Measurements from ENCODE around the gene TRPM3. TPM values are rescaled to one million over a fixed set of nuclear protein-coding genes. Genes with fewer than 3 reads are reported as not detected.

The TRPM3 gene
- total and polyA plus RNA-seq, 9 of the 15 experiments (the other 6 are each of a cell fraction or from before 2014, with no cell fraction given), result 0.04 TPM; not detected in 8

DNA sequence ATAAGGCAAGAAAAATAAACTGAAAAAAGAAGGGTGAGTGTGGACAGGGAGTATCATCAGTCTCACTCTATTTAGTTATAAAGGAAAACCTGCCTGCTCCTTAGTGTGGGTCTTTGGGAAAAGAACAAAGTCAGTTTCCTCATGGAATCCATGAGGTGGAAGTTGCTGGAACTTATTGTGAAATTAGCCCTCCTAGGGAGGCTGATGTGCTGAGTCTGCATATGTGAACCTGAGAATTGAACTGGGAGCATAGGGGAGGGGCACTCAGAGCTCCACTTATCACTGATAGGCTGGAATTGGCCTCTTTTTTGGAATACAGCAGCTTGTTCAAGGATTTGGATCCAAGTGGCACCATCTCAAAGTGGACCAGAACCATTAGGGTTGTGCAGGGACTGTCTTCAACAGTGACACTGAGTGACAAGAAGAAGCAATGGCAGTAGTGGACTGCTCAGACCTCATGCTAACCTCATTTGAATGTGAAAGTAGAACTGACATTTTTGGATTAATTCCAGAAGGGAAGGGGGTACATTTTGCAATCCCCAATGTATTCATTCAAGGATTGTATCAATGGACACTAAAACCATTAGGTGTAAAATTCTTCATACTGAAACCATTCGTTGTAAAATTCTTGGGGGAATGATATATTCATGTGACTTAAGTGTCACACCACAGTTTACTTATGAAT, 603.4 kb downstream of the TRPM3 start (continued):
- TF ChIP-seq, protein P1, sequence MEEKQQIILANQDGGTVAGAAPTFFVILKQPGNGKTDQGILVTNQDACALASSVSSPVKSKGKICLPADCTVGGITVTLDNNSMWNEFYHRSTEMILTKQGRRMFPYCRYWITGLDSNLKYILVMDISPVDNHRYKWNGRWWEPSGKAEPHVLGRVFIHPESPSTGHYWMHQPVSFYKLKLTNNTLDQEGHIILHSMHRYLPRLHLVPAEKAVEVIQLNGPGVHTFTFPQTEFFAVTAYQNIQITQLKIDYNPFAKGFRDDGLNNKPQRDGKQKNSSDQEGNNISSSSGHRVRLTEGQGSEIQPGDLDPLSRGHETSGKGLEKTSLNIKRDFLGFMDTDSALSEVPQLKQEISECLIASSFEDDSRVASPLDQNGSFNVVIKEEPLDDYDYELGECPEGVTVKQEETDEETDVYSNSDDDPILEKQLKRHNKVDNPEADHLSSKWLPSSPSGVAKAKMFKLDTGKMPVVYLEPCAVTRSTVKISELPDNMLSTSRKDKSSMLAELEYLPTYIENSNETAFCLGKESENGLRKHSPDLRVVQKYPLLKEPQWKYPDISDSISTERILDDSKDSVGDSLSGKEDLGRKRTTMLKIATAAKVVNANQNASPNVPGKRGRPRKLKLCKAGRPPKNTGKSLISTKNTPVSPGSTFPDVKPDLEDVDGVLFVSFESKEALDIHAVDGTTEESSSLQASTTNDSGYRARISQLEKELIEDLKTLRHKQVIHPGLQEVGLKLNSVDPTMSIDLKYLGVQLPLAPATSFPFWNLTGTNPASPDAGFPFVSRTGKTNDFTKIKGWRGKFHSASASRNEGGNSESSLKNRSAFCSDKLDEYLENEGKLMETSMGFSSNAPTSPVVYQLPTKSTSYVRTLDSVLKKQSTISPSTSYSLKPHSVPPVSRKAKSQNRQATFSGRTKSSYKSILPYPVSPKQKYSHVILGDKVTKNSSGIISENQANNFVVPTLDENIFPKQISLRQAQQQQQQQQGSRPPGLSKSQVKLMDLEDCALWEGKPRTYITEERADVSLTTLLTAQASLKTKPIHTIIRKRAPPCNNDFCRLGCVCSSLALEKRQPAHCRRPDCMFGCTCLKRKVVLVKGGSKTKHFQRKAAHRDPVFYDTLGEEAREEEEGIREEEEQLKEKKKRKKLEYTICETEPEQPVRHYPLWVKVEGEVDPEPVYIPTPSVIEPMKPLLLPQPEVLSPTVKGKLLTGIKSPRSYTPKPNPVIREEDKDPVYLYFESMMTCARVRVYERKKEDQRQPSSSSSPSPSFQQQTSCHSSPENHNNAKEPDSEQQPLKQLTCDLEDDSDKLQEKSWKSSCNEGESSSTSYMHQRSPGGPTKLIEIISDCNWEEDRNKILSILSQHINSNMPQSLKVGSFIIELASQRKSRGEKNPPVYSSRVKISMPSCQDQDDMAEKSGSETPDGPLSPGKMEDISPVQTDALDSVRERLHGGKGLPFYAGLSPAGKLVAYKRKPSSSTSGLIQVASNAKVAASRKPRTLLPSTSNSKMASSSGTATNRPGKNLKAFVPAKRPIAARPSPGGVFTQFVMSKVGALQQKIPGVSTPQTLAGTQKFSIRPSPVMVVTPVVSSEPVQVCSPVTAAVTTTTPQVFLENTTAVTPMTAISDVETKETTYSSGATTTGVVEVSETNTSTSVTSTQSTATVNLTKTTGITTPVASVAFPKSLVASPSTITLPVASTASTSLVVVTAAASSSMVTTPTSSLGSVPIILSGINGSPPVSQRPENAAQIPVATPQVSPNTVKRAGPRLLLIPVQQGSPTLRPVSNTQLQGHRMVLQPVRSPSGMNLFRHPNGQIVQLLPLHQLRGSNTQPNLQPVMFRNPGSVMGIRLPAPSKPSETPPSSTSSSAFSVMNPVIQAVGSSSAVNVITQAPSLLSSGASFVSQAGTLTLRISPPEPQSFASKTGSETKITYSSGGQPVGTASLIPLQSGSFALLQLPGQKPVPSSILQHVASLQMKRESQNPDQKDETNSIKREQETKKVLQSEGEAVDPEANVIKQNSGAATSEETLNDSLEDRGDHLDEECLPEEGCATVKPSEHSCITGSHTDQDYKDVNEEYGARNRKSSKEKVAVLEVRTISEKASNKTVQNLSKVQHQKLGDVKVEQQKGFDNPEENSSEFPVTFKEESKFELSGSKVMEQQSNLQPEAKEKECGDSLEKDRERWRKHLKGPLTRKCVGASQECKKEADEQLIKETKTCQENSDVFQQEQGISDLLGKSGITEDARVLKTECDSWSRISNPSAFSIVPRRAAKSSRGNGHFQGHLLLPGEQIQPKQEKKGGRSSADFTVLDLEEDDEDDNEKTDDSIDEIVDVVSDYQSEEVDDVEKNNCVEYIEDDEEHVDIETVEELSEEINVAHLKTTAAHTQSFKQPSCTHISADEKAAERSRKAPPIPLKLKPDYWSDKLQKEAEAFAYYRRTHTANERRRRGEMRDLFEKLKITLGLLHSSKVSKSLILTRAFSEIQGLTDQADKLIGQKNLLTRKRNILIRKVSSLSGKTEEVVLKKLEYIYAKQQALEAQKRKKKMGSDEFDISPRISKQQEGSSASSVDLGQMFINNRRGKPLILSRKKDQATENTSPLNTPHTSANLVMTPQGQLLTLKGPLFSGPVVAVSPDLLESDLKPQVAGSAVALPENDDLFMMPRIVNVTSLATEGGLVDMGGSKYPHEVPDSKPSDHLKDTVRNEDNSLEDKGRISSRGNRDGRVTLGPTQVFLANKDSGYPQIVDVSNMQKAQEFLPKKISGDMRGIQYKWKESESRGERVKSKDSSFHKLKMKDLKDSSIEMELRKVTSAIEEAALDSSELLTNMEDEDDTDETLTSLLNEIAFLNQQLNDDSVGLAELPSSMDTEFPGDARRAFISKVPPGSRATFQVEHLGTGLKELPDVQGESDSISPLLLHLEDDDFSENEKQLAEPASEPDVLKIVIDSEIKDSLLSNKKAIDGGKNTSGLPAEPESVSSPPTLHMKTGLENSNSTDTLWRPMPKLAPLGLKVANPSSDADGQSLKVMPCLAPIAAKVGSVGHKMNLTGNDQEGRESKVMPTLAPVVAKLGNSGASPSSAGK (IDR thresholded peaks at IDR 0.05), result no peak
- TF ChIP-seq MAFG (tag; conservative IDR thresholded peaks at IDR 0.05) (peak; percentile 66), ZNF316 (IDR thresholded peaks at IDR 0.05) (peak; percentile 79), ZNF253 (CRISPR knock-in tag; conservative IDR thresholded peaks at IDR 0.05) (no peak), TGIF2 (CRISPR knock-in tag; IDR thresholded peaks at IDR 0.05) (no peak), MAFF (IDR thresholded peaks at IDR 0.05; ENCODE audit: low read length) (peak; percentile 31; the same call in 1 of the 2 replicates), NCOR1 (IDR thresholded peaks at IDR 0.05) (no peak), FOXA1 (IDR thresholded peaks at IDR 0.05; ENCODE audit: borderline replicate concordance) (no peak), ZNF551 (CRISPR knock-in tag; IDR thresholded peaks at IDR 0.05) (no peak), SRSF3 (IDR thresholded peaks at IDR 0.05; ENCODE audit: insufficient read depth, low read length) (no peak), POLR2G (IDR thresholded peaks at IDR 0.05; ENCODE audit: low read depth, low read length) (no peak)
- TF ChIP-seq, protein P2, sequence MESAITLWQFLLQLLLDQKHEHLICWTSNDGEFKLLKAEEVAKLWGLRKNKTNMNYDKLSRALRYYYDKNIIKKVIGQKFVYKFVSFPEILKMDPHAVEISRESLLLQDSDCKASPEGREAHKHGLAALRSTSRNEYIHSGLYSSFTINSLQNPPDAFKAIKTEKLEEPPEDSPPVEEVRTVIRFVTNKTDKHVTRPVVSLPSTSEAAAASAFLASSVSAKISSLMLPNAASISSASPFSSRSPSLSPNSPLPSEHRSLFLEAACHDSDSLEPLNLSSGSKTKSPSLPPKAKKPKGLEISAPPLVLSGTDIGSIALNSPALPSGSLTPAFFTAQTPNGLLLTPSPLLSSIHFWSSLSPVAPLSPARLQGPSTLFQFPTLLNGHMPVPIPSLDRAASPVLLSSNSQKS (CRISPR knock-in tag; IDR thresholded peaks at IDR 0.05), result no peak
- TF ChIP-seq, protein P3, sequence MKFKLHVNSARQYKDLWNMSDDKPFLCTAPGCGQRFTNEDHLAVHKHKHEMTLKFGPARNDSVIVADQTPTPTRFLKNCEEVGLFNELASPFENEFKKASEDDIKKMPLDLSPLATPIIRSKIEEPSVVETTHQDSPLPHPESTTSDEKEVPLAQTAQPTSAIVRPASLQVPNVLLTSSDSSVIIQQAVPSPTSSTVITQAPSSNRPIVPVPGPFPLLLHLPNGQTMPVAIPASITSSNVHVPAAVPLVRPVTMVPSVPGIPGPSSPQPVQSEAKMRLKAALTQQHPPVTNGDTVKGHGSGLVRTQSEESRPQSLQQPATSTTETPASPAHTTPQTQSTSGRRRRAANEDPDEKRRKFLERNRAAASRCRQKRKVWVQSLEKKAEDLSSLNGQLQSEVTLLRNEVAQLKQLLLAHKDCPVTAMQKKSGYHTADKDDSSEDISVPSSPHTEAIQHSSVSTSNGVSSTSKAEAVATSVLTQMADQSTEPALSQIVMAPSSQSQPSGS (CRISPR knock-in tag; IDR thresholded peaks at IDR 0.05), result no peak

All from K562 (cell line).